ENCODE measurements around the gene MBD1.

DNA sequence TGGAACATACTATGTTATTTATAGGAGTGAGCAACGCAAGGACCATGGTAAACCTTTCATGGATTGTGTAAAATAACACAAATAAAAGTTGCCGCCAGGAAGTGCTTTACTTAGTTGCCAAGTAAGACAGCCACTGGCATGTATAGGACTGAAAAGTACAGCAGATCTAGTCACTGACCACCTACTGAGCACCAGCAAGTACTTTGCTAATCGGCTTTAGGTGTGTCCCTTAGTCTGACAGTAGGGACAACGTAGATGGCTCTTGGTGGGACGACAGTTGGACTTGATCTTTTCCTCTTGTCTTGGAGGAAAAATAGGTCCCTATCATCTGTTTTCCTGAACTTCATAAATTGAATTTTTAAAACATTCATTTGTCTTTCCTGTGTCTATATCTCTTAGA lies 19.8 kb upstream of the MBD1 start:
- TF ChIP-seq TCF12 (IDR thresholded peaks at IDR 0.05) = no peak
- TF ChIP-seq CTCF (IDR thresholded peaks at IDR 0.05) = no peak
- no peak for TF ChIP-seq POLR2AphosphoS5 (IDR thresholded peaks at IDR 0.05; ENCODE audit: low read depth, low read length)
- no peak for TF ChIP-seq FOXM1 (IDR thresholded peaks at IDR 0.05; ENCODE audit: low read depth)
- TF ChIP-seq SIN3A (IDR thresholded peaks at IDR 0.05; ENCODE audit: borderline replicate concordance, low read depth, low read length) = no peak
- TF ChIP-seq EZH2phosphoT487 (IDR thresholded peaks at IDR 0.05; ENCODE audit: borderline replicate concordance, low read depth) = no peak
- TF ChIP-seq RAD21 (IDR thresholded peaks at IDR 0.05; ENCODE audit: low read length) = no peak
- TF ChIP-seq EP300 (IDR thresholded peaks at IDR 0.05; ENCODE audit: borderline replicate concordance in 1 of 2, low read depth in 1 of 2, low read length in 1 of 2) = no peak

Measured in SK-N-SH (cell line).